Uterus (tissue), 4 donors: ENCODE measurements around the gene GRAP. TPM values are rescaled to one million over a fixed set of nuclear protein-coding genes. Genes with fewer than 3 reads are reported as not detected.
A peak's percentile ranks its signal among the peaks of the same experiment; 100 is the strongest.

Experiments used
- DNase-seq, 2 donors: peaks; one replicate each; pipeline ENCODE4 v3.0.0-alpha.2; 2019 to 2020
- H3K27ac ChIP-seq, 2 donors: fragments of 200-600 bp; sonication (generic); 1 replicate in 1 of 2; 2 replicates in 1 of 2; pipeline ENCODE4 v1.5.1; 2016 to 2018
- H3K27me3 ChIP-seq, 2 donors: fragments of 200-600 bp; sonication (generic); one replicate each; pipeline ENCODE4 v1.5.1; 2018 to 2019; ENCODE audit warnings: control low read depth in 1 of 2
- H3K36me3 ChIP-seq, 2 donors: fragments of 200-600 bp; sonication (generic); one replicate each; pipeline ENCODE4 v1.5.1; 2019; ENCODE audit warnings: control low read depth in 1 of 2
- H3K4me1 ChIP-seq, 2 donors: fragments of 200-600 bp; sonication (generic); one replicate each; pipeline ENCODE4 v1.5.1; 2018 to 2019; ENCODE audit warnings: control low read depth in 1 of 2
- H3K4me3 ChIP-seq, 2 donors: fragments of 200-600 bp; sonication (generic); 1 replicate in 1 of 2; 2 replicates in 1 of 2; pipeline ENCODE4 v1.5.1; 2018 to 2019; ENCODE audit warnings: mild to moderate bottlenecking in 1 of 2
- H3K9me3 ChIP-seq, 2 donors: fragments of 200-600 bp; sonication (generic); one replicate each; pipeline ENCODE4 v1.5.1; 2019; ENCODE audit warnings: control low read depth in 1 of 2
- POLR2A ChIP-seq, 2 donors: fragments of 450-650 bp; IDR thresholded peaks; one replicate each; pipeline ENCODE4 v1.6.1; 2016; ENCODE audit warnings: antibody characterized with exemption in 2 of 2, mild to moderate bottlenecking in 1 of 2, moderate library complexity in 1 of 2
- intact Hi-C: fragments of 100-400 bp; cut with DNase I; formaldehyde crosslinking; loops from one replicate; pipeline ENCODE4 v1.15.1; 2023; ENCODE audit warnings: low total_unique reads
- total RNA-seq, 4 donors: library from RNA; depleted of rRNA in 3 of 4; stranded (reverse); fragments of >200 nt in 3 of 4; gene quantifications; one replicate each; pipeline versions ENCODE4 v1.1.0 to v1.2.4, GENCODE V29; 2014 to 2023
- TF ChIP-seq, protein P1 (sequence below), 4 experiments: fragments of 200-600 bp in 2 of 4; fragments of 450-650 bp in 2 of 4; sonication (generic) in 2 of 4; IDR thresholded peaks; one replicate each; pipeline ENCODE4 v1.5.1; 2016 to 2019; ENCODE audit warnings: antibody characterized with exemption in 4 of 4, mild to moderate bottlenecking in 2 of 4, moderate library complexity in 1 of 4
- donor health status: DM: yes; HTN: yes; CAD: no.

GRAP gene
- total RNA-seq, 4 donors from 2014 or later: 8.3 to 21.2 (median 13.5) TPM

DNA sequence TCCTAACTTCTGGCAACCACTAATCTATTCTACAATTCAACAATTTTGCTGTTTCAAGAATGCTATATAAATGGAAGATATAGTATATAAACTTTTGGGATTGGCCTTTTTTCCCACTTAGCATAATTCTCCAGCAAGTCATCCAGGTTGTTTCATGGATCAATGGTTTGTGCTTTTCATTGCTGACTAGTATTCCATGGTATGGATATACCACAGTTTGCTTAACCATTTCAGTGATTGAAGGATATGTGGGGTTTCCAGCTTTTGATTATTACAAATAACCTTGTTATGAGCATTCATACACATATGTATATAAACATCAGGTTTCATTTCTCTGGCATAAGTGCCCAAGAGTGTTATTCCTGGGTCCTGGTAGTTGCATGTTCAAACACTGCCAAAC, 40.1 kb downstream of the GRAP start:
- H3K36me3 ChIP-seq: no peaks in the 10 kb centered on the region
- TF ChIP-seq, protein P1, sequence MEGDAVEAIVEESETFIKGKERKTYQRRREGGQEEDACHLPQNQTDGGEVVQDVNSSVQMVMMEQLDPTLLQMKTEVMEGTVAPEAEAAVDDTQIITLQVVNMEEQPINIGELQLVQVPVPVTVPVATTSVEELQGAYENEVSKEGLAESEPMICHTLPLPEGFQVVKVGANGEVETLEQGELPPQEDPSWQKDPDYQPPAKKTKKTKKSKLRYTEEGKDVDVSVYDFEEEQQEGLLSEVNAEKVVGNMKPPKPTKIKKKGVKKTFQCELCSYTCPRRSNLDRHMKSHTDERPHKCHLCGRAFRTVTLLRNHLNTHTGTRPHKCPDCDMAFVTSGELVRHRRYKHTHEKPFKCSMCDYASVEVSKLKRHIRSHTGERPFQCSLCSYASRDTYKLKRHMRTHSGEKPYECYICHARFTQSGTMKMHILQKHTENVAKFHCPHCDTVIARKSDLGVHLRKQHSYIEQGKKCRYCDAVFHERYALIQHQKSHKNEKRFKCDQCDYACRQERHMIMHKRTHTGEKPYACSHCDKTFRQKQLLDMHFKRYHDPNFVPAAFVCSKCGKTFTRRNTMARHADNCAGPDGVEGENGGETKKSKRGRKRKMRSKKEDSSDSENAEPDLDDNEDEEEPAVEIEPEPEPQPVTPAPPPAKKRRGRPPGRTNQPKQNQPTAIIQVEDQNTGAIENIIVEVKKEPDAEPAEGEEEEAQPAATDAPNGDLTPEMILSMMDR (IDR thresholded peaks at IDR 0.05): no peak
- no peak for TF ChIP-seq POLR2A (IDR thresholded peaks at IDR 0.05)
- no peak for DNase-seq
- H3K9me3 ChIP-seq: no peaks in the 10 kb centered on the region
- no peak overlapping the region for H3K27ac ChIP-seq
- H3K4me1 ChIP-seq: no peaks in the 10 kb centered on the region
- H3K27me3 ChIP-seq: no peaks in the 10 kb centered on the region
- no peak overlapping the region for H3K4me3 ChIP-seq
- intact Hi-C loops: no loop called here

DNA sequence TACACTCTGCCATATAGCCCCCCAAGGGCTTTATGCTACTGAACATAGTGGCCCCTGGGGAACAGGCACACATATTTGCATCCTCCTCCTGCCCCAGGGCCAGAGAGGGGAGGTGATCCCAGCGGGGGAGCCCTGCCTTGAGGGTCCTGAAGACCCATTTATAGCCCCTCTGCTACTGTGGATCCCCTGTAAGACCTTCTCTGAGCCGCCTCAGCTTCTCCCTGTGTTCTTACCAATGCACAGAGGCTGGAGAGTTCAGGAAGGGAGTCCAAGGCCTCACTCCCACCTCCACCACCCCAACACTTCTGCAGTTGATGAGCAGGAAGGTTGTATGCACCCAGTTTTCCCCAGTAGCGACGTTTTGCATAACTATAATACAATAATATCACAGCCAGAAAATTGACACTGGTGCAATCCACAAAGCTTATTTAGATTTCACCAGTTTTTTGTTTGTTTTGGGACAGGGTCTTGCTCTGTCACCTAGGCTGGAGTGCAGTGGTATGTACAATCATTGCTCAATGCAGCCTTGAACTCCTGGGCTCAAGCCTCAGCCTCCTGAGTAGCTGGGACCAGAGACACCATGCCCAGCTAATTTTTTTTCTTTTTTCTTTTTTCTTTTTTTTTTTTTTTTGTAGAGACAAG, 40.8 kb downstream of the GRAP start:
- Histone ChIP-seq H3K9me3 (no peaks in the 10 kb centered on the region), H3K4me1 (no peaks in the 10 kb centered on the region), H3K27me3 (no peaks in the 10 kb centered on the region), H3K4me3 (no peak overlapping the region), H3K36me3 (no peaks in the 10 kb centered on the region), H3K27ac (no peak overlapping the region)
- no peak for DNase-seq
- TF ChIP-seq, protein P1 (IDR thresholded peaks at IDR 0.05): no peak
- intact Hi-C loops: no loop called here

DNA sequence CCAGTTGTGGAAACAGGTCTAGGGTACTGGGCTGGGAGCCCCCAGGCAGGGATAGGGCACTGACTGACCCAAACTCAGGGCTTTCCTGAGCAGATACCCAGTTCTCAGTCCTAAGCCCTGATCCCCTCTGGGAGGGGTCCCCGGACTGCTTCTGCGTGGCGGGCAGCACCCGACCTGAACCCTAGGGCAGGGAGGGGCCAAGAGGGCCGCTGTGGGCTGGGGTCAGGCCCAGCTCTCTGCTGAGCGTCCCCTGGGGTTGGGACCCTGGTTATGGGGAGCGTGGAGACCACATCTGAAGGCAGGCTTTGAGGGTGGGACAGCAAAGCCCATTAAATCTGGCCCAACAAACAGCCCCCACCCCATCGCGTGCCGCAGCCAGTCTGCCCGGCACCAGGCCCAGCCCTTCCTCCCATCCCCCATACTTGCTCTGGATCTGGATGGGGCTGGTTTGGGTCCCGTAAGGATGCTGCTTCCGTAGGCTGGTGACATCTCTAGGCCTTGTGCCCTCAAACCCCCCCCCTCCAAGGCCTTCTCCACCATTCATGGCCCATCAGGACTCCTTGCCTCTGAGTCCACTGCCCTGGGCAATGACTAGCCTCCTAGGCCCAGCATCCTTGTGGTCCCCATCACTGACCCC, 41.5 kb downstream of the GRAP start:
- Histone ChIP-seq H3K36me3 (no peaks in the 10 kb centered on the region), H3K4me3 (peak overlapping the region in 1 of 2 donors; percentile 50), H3K9me3 (no peaks in the 10 kb centered on the region), H3K27ac (peak overlapping the region; percentile 47 to 81), H3K27me3 (no peaks in the 10 kb centered on the region), H3K4me1 (no peaks in the 10 kb centered on the region)
- intact Hi-C loops: no loop called here
- no peak for DNase-seq
- no peak for TF ChIP-seq POLR2A (IDR thresholded peaks at IDR 0.05)
- TF ChIP-seq, protein P1 (IDR thresholded peaks at IDR 0.05): no peak

DNA sequence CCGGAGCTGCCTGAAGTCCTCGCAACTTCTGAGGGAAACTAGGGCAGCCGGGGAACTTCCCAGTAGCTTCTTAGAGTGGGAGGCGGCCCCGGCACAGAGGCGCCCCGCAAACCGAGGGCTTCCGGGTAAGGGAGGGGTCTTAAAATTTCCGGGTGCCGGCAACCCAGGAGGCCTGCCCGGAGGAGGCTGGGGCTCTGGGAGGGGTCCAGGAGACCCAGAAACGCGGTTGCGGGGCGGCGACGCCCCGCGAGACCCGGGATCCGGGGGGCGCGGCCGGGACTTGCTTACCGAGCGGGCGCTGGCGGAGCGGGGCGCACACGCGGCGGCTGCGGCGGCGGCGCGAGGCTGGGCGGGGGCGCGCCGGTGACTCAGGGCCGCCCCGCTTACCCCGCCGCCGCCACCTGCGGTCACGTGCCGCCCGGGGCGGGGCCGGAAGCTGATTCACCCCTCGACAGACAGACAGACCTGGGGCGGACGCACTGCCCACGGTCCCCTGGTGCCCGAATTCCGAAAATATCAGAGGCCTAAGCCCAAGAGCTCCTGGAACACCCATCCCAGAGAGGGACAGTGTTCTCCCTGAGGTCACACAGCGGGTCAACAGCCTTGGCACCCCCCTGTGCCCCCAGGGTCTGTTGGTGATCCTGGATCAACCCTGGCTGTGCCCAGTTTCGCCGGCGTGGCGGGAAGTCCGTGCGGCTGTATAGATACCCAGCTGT, 42.2 kb downstream of the GRAP start, which contains the start of gene FAM83G:
TSS of gene FAM83G (minus strand) at position 344 of the 716 bp plus-strand sequence. CDS start 723 bp downstream, outside the sequence.
- Histone ChIP-seq H3K4me1 (no peaks in the 10 kb centered on the region), H3K9me3 (no peaks in the 10 kb centered on the region), H3K36me3 (no peaks in the 10 kb centered on the region), H3K27ac (peak within 1 kb of the TSS; percentile 47 to 81), H3K27me3 (no peaks in the 10 kb centered on the region), H3K4me3 (peak within 1 kb of the TSS; percentile 47 to 50)
- TF ChIP-seq POLR2A (IDR thresholded peaks at IDR 0.05): peak in 1 of 2 donors; percentile 60
- TF ChIP-seq, protein P1 (IDR thresholded peaks at IDR 0.05): no peak
- intact Hi-C loops: no loop called here
- peak; percentile 77 to 81 for DNase-seq
